ENCODE measurements around the gene SGPP2.

DNA sequence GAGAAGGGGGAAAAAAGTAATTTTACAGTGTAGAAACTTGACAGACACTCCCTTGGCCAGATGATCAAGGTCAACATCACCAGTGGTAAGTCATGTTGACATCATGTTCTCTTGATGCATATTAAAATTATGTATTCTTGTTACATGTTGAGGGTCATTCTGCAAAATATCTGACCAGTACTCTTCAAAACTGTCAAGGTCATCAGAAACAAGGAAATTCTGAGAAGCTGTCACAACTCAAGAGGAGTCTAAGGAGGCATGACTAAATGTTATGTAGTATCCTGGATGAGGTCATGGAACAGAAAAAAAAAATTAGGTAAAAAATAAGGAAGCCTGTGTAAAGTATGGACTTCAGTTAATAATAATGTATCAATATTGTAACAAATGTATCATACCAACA, 6.3 kb downstream of the SGPP2 start:
- no peak for TF ChIP-seq POLR2A (IDR thresholded peaks at IDR 0.05; ENCODE audit: low read depth, low read length)
- no peak for TF ChIP-seq TAF1 (IDR thresholded peaks at IDR 0.05; ENCODE audit: low read depth, low read length)
- no peak for TF ChIP-seq POLR2AphosphoS5 (IDR thresholded peaks at IDR 0.05; ENCODE audit: low read depth, low read length)

Measured in GM12891 (cell line).